Lower lobe of right lung (tissue), 2 donors: ENCODE results near the gene PLEKHG4B. TPM values are rescaled to one million over a fixed set of nuclear protein-coding genes. Genes with fewer than 3 reads are reported as not detected.

Experiments
- ATAC-seq, 2 donors: fragments of 200-7000 bp; cut with Tn5 transposase; one replicate each; pipeline ENCODE4 v1.9.1; 2020 to 2022; ENCODE audit warnings: mild to moderate bottlenecking in 2 of 2, moderate library complexity in 2 of 2
- DNase-seq: peaks from one replicate; pipeline ENCODE4 v3.0.0-alpha.2; 2020
- H3K27ac ChIP-seq: fragments of 200-600 bp; one replicate; pipeline ENCODE4 v1.8.0; 2022
- H3K27me3 ChIP-seq: fragments of 200-600 bp; one replicate; pipeline ENCODE4 v1.8.0; 2022; ENCODE audit warnings: low read depth
- H3K36me3 ChIP-seq: fragments of 200-600 bp; one replicate; pipeline ENCODE4 v1.8.0; 2022; ENCODE audit warnings: mild to moderate bottlenecking
- H3K4me1 ChIP-seq: fragments of 200-600 bp; one replicate; pipeline ENCODE4 v1.8.0; 2022
- H3K4me3 ChIP-seq: fragments of 200-600 bp; one replicate; pipeline ENCODE4 v1.8.0; 2022; ENCODE audit warnings: mild to moderate bottlenecking
- H3K9me3 ChIP-seq: fragments of 200-600 bp; one replicate; pipeline ENCODE4 v1.8.0; 2022
- intact Hi-C: fragments of 100-400 bp; cut with DNase I; formaldehyde crosslinking; loops from one replicate; pipeline ENCODE4 v1.11.0; 2022
- total RNA-seq: library from RNA; stranded (reverse); fragmentation: NEBNext Ultra II Directional; extraction: Animal tissue kit (Norgen Biotek cat#: 25700); gene quantifications from one replicate; pipeline ENCODE4 v1.2.1, GENCODE V29; 2021
- TF ChIP-seq, protein P1 (sequence below): fragments of 200-600 bp; IDR thresholded peaks from one replicate; pipeline ENCODE4 v1.8.0; 2022; ENCODE audit warnings: antibody characterized with exemption, mild to moderate bottlenecking
- donor health status: DM: no; HTN: yes; CAD: no; lungs with severe emphysema.

Gene PLEKHG4B
- total RNA-seq, 1 donor from 2014 or later = 2.7 TPM

DNA sequence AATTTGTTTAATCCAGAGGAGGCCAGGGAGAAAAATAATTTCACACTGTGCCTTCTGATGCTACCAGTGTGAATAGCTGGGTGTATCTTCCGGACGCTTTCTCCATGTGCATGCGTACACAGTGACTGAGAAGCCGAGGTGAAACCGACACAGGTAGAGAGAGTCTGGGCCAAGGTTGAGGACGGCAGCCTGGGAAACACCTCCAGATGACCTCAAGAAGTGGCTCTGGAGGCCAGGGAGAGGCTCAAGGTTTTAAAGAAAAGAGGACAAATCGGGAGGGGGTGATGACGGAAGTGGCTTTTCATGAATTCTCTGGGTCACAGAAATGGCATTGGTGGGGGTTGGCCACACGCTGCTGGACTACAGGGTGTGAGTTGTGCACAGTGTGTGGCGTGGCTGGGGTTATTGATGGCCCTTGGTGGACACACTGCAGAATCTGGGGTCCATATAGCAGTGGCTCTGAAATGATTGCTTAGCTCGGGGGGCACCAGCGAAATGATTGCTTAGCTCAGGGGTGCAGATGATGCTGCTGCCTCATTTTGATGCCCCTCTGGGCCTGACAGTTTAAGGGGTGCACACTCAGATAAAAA is 65.3 kb downstream of the PLEKHG4B start:
- no peak overlapping the region for H3K27ac ChIP-seq
- H3K4me1 ChIP-seq = no peaks in the 10 kb centered on the region
- no peak for ATAC-seq
- H3K36me3 ChIP-seq = no peaks in the 10 kb centered on the region
- no peak for DNase-seq
- H3K27me3 ChIP-seq = no peaks in the 10 kb centered on the region
- no peaks in the 10 kb centered on the region for H3K9me3 ChIP-seq
- intact Hi-C loops = no loop called here
- TF ChIP-seq, protein P1, sequence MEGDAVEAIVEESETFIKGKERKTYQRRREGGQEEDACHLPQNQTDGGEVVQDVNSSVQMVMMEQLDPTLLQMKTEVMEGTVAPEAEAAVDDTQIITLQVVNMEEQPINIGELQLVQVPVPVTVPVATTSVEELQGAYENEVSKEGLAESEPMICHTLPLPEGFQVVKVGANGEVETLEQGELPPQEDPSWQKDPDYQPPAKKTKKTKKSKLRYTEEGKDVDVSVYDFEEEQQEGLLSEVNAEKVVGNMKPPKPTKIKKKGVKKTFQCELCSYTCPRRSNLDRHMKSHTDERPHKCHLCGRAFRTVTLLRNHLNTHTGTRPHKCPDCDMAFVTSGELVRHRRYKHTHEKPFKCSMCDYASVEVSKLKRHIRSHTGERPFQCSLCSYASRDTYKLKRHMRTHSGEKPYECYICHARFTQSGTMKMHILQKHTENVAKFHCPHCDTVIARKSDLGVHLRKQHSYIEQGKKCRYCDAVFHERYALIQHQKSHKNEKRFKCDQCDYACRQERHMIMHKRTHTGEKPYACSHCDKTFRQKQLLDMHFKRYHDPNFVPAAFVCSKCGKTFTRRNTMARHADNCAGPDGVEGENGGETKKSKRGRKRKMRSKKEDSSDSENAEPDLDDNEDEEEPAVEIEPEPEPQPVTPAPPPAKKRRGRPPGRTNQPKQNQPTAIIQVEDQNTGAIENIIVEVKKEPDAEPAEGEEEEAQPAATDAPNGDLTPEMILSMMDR = no peak
- no peak overlapping the region for H3K4me3 ChIP-seq

DNA sequence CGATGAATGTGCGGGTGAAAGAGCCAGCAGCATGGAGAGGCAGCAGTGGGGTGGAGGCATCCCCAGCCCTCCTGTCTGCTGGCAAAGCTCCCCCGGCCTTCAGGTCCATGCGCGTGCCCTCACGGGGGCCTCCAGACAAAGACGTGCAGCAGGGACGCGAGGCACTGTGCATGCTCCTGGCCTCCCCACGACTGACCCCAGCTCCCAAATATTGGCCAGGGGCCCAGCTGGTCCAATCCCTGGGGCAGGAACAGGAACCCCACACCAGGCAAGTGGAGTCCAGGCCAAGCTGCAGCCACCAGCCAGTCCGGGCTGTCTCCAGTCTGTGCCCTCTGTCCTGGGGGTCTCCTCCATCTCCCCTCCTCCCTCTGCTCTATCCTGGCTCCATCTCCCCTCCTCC is 65.8 kb downstream of the PLEKHG4B start:
- no peaks in the 10 kb centered on the region for H3K4me1 ChIP-seq
- DNase-seq (no peak), ATAC-seq (no peak)
- no peaks in the 10 kb centered on the region for H3K36me3 ChIP-seq
- H3K4me3 ChIP-seq = no peak overlapping the region
- no peaks in the 10 kb centered on the region for H3K27me3 ChIP-seq
- intact Hi-C loops = no loop called here
- TF ChIP-seq, protein P1 = no peak
- no peaks in the 10 kb centered on the region for H3K9me3 ChIP-seq
- no peak overlapping the region for H3K27ac ChIP-seq

DNA sequence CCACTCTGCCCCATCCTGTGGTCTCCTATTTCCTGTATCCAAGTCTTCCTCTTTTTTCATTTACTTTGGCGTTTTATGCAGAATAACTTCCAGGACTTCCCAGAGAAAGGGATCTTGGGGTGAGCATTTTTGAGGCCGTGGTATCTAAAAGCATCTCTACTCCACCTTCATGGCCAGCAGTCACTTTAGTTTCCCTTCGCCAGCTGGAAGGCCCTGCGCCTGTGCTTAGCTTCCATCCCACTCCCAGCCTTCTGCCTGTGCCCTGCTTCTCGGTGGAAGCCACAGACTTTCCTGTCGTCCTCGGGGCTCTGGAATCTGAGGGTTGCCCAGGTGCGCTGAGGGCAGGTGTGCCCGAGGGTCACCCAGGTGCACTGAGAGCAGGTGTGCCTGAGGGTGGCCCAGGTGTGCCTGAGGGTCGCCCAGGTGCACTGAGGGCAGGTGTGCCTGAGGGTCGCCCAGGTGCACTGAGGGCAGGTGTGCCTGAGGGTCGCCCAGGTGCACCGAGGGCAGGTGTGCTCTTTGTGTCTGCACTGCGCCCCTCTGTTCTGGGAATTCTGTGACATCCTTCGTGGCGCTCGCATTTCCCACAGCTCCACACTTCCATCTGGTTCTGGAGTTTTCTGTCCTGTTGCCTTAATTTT is 67.0 kb downstream of the PLEKHG4B start:
- TF ChIP-seq, protein P1 = no peak
- no peaks in the 10 kb centered on the region for H3K36me3 ChIP-seq
- H3K4me1 ChIP-seq = no peaks in the 10 kb centered on the region
- no peak overlapping the region for H3K4me3 ChIP-seq
- intact Hi-C loops = no loop called here
- H3K27ac ChIP-seq = no peak overlapping the region
- ATAC-seq (no peak), DNase-seq (no peak)
- H3K27me3 ChIP-seq = no peaks in the 10 kb centered on the region
- H3K9me3 ChIP-seq = no peaks in the 10 kb centered on the region

DNA sequence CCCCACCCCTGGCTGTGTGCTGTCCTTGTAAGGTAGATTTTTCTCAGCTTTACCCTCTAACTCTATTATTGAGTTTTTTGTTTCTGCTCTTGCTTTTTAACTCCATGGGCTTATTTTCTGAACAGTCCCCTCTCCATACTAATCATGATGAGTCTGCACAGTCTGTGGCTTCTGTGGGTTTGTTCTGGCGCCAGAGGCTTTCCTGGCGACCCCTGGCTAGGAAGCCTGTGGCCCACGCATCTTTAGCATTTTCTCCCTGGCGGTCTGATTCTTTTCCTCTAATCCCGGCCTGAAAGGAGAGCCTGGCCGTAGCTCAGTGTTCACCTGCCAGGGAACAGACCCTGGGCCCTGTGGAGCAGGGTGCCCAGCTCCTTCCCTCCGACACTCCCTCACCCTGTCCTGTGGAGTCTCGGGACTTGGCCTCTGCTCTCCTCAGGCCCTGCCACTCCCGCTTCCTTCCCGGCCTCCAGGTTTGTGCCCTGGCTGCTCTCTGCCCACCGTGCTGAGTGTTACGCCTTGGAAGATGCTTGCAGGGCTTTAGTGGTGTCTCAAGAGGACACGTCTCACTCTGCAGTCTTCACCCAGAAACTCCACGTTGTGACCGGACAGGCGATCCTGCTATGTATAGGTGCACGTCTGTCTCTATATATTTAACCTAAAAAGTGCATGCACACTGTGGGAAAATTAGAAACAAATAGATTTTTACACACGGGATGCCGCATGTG is 67.6 kb downstream of the PLEKHG4B start:
- H3K4me3 ChIP-seq = no peak overlapping the region
- no peaks in the 10 kb centered on the region for H3K27me3 ChIP-seq
- H3K27ac ChIP-seq = no peak overlapping the region
- intact Hi-C loops = no loop called here
- H3K4me1 ChIP-seq = no peaks in the 10 kb centered on the region
- H3K36me3 ChIP-seq = no peaks in the 10 kb centered on the region
- ATAC-seq (no peak), DNase-seq (no peak)
- TF ChIP-seq, protein P1 = no peak
- H3K9me3 ChIP-seq = no peaks in the 10 kb centered on the region

DNA sequence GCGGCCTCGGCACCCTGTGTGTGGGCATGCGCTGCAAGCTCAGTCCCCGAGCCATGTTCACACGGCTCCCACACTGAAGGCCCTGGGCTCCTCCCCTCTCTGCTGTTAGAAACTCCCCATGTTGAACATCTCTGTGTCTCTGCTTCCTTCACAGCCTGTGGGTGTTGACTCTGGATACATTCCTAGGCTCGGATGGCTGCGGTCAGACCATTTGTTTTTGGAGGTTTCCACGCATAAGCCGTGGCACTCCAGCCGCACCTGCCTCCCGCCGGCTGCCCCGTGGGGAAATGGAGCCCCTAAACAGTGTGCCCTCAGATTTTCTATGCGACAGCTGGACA is 68.2 kb downstream of the PLEKHG4B start:
- TF ChIP-seq, protein P1 = no peak
- DNase-seq (no peak), ATAC-seq (no peak)
- no peaks in the 10 kb centered on the region for H3K9me3 ChIP-seq
- H3K27me3 ChIP-seq = no peaks in the 10 kb centered on the region
- no peak overlapping the region for H3K27ac ChIP-seq
- H3K4me3 ChIP-seq = no peak overlapping the region
- intact Hi-C loops = no loop called here
- no peaks in the 10 kb centered on the region for H3K4me1 ChIP-seq
- H3K36me3 ChIP-seq = no peaks in the 10 kb centered on the region
